Measurements from ENCODE around the gene ORM2.
A peak's percentile ranks its signal among the peaks of the same experiment; 100 is the strongest.
"Not testable (repeated sequence)": the region's sequence is repeated elsewhere in the genome, so short reads cannot be mapped to it uniquely, and the experiment has no call there.

ORM2 gene

GRCh38 chr9:114329625-114330022 lies at the start of gene ORM2:
TSS of gene ORM2 (plus strand) at chr9:114329869. CDS start at chr9:114329905, 36 bp downstream.
- DNase-seq, result not testable (repeated sequence)

- no peak for DNase-seq
Observed at GRCh38 chr9:114280636-114281472, 48.8 kb upstream of the ORM2 start.

GRCh38 chr9:114281473-114282103 lies 48.1 kb upstream of the ORM2 start:
- no peak for DNase-seq

- DNase-seq, result no peak
Observed at GRCh38 chr9:114282104-114282485, 47.6 kb upstream of the ORM2 start.

GRCh38 chr9:114282507-114282906 lies 47.2 kb upstream of the ORM2 start:
- DNase-seq, result no peak

GRCh38 chr9:114282926-114283325 lies 46.7 kb upstream of the ORM2 start:
- no peak for DNase-seq

GRCh38 chr9:114283551-114284111 lies 46.0 kb upstream of the ORM2 start:
- DNase-seq, result no peak

GRCh38 chr9:114284316-114285060 lies 45.2 kb upstream of the ORM2 start:
- DNase-seq, result no peak

- no peak for DNase-seq
Observed at GRCh38 chr9:114285166-114285867, 44.4 kb upstream of the ORM2 start.

GRCh38 chr9:114286146-114286679 lies 43.5 kb upstream of the ORM2 start:
- no peak for DNase-seq

- no peak for DNase-seq
Observed at GRCh38 chr9:114287001-114287762, 42.5 kb upstream of the ORM2 start.

- no peak for DNase-seq
Observed at GRCh38 chr9:114287763-114288192, 41.9 kb upstream of the ORM2 start.

- no peak for DNase-seq
Observed at GRCh38 chr9:114288193-114289091, 41.2 kb upstream of the ORM2 start.

GRCh38 chr9:114289106-114289505 lies 40.6 kb upstream of the ORM2 start:
- DNase-seq, result no peak

GRCh38 chr9:114289571-114290481 lies 39.8 kb upstream of the ORM2 start:
- DNase-seq, result no peak

- DNase-seq, result no peak
Observed at GRCh38 chr9:114290561-114290986, 39.1 kb upstream of the ORM2 start.

GRCh38 chr9:114291064-114291474 lies 38.6 kb upstream of the ORM2 start:
- peak; percentile 37 for DNase-seq

GRCh38 chr9:114291886-114292590 lies 37.6 kb upstream of the ORM2 start:
- DNase-seq, result no peak

- no peak for DNase-seq
Observed at GRCh38 chr9:114294664-114295063, 35.0 kb upstream of the ORM2 start.

All from CD4-positive, alpha-beta T cell treated with Interferon gamma for 1 hour (primary cell).